Measurements from ENCODE around the gene DUSP16.

DNA sequence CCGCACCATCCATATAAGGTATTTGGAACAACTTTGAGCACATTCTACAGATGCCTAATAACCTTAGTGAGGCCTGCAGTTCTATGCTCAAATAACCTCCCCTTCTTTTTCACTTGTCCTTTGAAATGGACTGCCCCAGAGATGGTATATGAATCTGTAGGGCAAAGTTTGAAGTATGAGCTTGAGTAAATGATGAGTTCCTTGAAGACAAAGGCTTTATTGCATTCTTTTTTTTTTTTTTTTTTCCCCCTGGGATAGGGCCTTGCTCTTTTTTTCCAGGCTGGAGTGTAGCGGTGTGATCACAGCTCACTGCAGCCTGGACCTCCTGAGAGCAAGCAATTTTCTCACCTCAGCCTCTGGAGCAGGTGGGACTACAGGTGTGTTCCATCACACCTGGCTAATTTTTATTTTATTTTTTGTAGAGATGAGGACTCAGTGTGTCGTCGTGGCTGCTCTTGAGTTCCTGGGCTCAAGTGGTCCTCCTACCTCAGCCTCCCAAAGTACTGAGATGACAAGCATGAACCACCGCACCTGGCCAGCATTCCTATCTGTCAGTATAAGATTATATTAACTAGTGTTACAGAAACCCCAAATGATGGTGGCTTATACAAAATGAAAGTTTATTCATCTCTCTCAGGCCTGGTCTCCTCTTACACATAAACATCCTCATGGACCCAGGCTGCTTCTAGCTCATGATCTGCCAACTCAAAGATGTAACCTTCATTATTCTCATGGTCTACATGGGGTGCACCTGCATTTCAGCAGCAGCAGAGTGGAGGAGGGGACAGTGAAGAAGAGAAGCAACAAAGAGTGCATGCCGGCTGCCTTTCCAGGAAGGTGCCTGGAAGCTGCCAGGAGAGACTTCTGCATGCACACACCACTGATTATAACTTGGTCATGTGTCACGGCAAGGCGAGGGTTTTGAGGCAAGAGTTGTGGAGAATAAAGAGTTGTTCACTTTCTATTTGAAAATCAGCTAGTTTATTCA lies 101.4 kb downstream of the DUSP16 start:
- TF ChIP-seq, protein P1, sequence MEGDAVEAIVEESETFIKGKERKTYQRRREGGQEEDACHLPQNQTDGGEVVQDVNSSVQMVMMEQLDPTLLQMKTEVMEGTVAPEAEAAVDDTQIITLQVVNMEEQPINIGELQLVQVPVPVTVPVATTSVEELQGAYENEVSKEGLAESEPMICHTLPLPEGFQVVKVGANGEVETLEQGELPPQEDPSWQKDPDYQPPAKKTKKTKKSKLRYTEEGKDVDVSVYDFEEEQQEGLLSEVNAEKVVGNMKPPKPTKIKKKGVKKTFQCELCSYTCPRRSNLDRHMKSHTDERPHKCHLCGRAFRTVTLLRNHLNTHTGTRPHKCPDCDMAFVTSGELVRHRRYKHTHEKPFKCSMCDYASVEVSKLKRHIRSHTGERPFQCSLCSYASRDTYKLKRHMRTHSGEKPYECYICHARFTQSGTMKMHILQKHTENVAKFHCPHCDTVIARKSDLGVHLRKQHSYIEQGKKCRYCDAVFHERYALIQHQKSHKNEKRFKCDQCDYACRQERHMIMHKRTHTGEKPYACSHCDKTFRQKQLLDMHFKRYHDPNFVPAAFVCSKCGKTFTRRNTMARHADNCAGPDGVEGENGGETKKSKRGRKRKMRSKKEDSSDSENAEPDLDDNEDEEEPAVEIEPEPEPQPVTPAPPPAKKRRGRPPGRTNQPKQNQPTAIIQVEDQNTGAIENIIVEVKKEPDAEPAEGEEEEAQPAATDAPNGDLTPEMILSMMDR (conservative IDR thresholded peaks at IDR 0.05; ENCODE audit: low read depth, low read length), result no peak
- TF ChIP-seq EZH2 (IDR thresholded peaks at IDR 0.05; ENCODE audit: borderline replicate concordance, low read depth, low read length, poor library complexity, severe bottlenecking), result no peak
